NCI-H1417 treated with DMSO at 0.1 percent for 48 hours (cell line): ENCODE data around the gene IFNG-AS1.

ENCODE experiments used
- DNase-seq: peaks from one replicate; lab custom pipeline; 2025; lab: John Stamatoyannopoulos, UW

IFNG-AS1 gene

GRCh38 chr12:67994046-67994445 is 4.8 kb downstream of the IFNG-AS1 start:
- DNase-seq = no peak

GRCh38 chr12:67996347-67996746 is 7.1 kb downstream of the IFNG-AS1 start:
- DNase-seq = no peak

- DNase-seq = no peak
Observed at GRCh38 chr12:67998379-67998778, 9.1 kb downstream of the IFNG-AS1 start.

GRCh38 chr12:67999244-67999643 is 10.0 kb downstream of the IFNG-AS1 start:
- no peak for DNase-seq

- DNase-seq = no peak
Observed at GRCh38 chr12:68001486-68002466, 12.5 kb downstream of the IFNG-AS1 start.

GRCh38 chr12:68003777-68004176 is 14.5 kb downstream of the IFNG-AS1 start:
- no peak for DNase-seq

GRCh38 chr12:68007033-68007432 is 17.8 kb downstream of the IFNG-AS1 start:
- DNase-seq = no peak

- DNase-seq = no peak
Observed at GRCh38 chr12:68007466-68007865, 18.2 kb downstream of the IFNG-AS1 start.

- DNase-seq = no peak
Observed at GRCh38 chr12:68011206-68011881, 22.1 kb downstream of the IFNG-AS1 start.

GRCh38 chr12:68011882-68012207 is 22.6 kb downstream of the IFNG-AS1 start:
- no peak for DNase-seq

- no peak for DNase-seq
Observed at GRCh38 chr12:68012712-68013111, 23.5 kb downstream of the IFNG-AS1 start.

- DNase-seq = no peak
Observed at GRCh38 chr12:68013181-68013580, 23.9 kb downstream of the IFNG-AS1 start.

GRCh38 chr12:68016136-68016535 is 26.9 kb downstream of the IFNG-AS1 start:
- no peak for DNase-seq

GRCh38 chr12:68018315-68018714 is 29.1 kb downstream of the IFNG-AS1 start:
- no peak for DNase-seq

- no peak for DNase-seq
Observed at GRCh38 chr12:68020049-68020448, 30.8 kb downstream of the IFNG-AS1 start.

GRCh38 chr12:68020699-68021098 is 31.5 kb downstream of the IFNG-AS1 start:
- DNase-seq = no peak

GRCh38 chr12:68028647-68029046 is 39.4 kb downstream of the IFNG-AS1 start:
- DNase-seq = no peak

- no peak for DNase-seq
Observed at GRCh38 chr12:68030248-68030647, 41.0 kb downstream of the IFNG-AS1 start.

- DNase-seq = no peak
Observed at GRCh38 chr12:68031174-68031573, 41.9 kb downstream of the IFNG-AS1 start.

GRCh38 chr12:68031881-68032739 is 42.9 kb downstream of the IFNG-AS1 start:
- DNase-seq = no peak

GRCh38 chr12:68034567-68034966 is 45.3 kb downstream of the IFNG-AS1 start:
- no peak for DNase-seq

GRCh38 chr12:68036642-68037041 is 47.4 kb downstream of the IFNG-AS1 start:
- DNase-seq = no peak
